Raji (cell line): ENCODE data around the gene MX1.

Experiments used
- POLR2A ChIP-seq: IDR thresholded peaks from 2 replicates; pipeline ENCODE4 v1.6.1; 2011; ENCODE audit warnings: low read depth, low read length, control low read depth; ENCODE audit not compliant: insufficient read depth

MX1 gene

GRCh38 chr21:41460578-41461527 lies 34.8 kb downstream of the MX1 start:
- TF ChIP-seq POLR2A: no peak

GRCh38 chr21:41465176-41465781 lies 39.2 kb downstream of the MX1 start:
- TF ChIP-seq POLR2A: no peak

GRCh38 chr21:41466024-41466820 lies 40.2 kb downstream of the MX1 start:
- TF ChIP-seq POLR2A: no peak

- no peak for TF ChIP-seq POLR2A
These were observed 44.0 kb downstream of the MX1 start for GRCh38 chr21:41470054-41470453.

GRCh38 chr21:41472753-41473548 lies 46.9 kb downstream of the MX1 start:
- no peak for TF ChIP-seq POLR2A

- no peak for TF ChIP-seq POLR2A
These were observed 49.8 kb downstream of the MX1 start for GRCh38 chr21:41475714-41476420.

- no peak for TF ChIP-seq POLR2A
These were observed 51.7 kb downstream of the MX1 start for GRCh38 chr21:41477641-41478318.

GRCh38 chr21:41478319-41479177 lies 52.5 kb downstream of the MX1 start:
- no peak for TF ChIP-seq POLR2A

GRCh38 chr21:41479686-41480085 lies 53.6 kb downstream of the MX1 start:
- TF ChIP-seq POLR2A: no peak

- TF ChIP-seq POLR2A: no peak
These were observed 54.1 kb downstream of the MX1 start for GRCh38 chr21:41480086-41480690.

GRCh38 chr21:41481191-41481590 lies 55.2 kb downstream of the MX1 start:
- TF ChIP-seq POLR2A: no peak

- TF ChIP-seq POLR2A: no peak
These were observed 56.3 kb downstream of the MX1 start for GRCh38 chr21:41482301-41482700.
